ENCODE measurements around the gene OXNAD1. TPM values are rescaled to one million over a fixed set of nuclear protein-coding genes. Genes with fewer than 3 reads are reported as not detected.

Gene OXNAD1
- total RNA-seq, 1 donor from 2014 or later = 29.8 TPM

DNA sequence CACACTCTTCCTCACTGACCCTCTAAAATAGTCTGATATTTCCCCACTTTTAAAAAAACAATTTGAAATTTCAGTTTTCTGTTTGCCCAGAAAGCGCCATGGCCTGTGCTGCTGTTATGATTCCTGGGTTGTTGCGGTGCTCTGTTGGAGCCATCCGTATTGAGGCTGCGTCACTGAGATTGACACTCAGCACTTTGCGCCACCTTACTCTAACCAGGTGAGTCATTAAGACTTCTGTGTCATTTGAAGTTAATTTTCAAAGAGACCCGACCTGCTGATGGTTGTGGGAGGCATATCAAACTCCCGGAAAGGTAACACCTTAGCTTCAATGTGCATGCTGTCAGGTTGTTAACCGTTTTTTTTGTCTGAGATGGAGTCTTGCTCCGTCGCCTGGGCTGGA is 5.8 kb downstream of the OXNAD1 start:
- Mint-ChIP-seq H3K27me3 (no peaks in the 10 kb centered on the region), H3K4me3 (no peak overlapping the region), H3K4me1 (peaks cover 19% of the 10 kb centered on the region), H3K27ac (no peak overlapping the region), H3K36me3 (ENCODE audit: low read depth) (peaks cover 30% of the 10 kb centered on the region), H3K9me3 (no peaks in the 10 kb centered on the region)
- intact Hi-C loops (cut with micrococcal nuclease) = no loop called here
- DNase-seq = peak; percentile 48

DNA sequence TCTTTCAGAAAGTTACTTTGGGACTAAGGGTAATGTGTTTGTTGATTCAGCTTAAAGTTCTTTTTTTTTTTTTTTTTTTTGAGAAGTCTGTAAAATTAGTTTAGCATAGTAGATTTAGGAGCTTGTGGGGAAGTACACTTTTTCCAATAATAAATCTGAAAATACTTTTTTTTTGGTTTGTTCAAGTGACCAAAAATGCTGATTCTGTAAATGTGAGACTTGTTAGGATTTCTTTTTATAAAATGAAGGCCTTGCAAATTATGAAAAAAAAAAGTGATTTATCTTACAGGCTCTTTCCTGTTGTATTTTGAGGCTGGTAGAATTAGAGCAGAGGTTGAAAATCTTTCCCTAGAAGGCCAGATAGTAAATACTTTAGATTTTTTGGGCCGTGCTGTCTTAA is 7.6 kb downstream of the OXNAD1 start:
- Mint-ChIP-seq H3K4me3 (no peak overlapping the region), H3K27ac (no peak overlapping the region), H3K9me3 (no peaks in the 10 kb centered on the region), H3K36me3 (ENCODE audit: low read depth) (peaks cover 33% of the 10 kb centered on the region), H3K4me1 (peaks cover 5% of the 10 kb centered on the region), H3K27me3 (no peaks in the 10 kb centered on the region)
- intact Hi-C loops (cut with micrococcal nuclease) = no loop called here
- no peak for DNase-seq

DNA sequence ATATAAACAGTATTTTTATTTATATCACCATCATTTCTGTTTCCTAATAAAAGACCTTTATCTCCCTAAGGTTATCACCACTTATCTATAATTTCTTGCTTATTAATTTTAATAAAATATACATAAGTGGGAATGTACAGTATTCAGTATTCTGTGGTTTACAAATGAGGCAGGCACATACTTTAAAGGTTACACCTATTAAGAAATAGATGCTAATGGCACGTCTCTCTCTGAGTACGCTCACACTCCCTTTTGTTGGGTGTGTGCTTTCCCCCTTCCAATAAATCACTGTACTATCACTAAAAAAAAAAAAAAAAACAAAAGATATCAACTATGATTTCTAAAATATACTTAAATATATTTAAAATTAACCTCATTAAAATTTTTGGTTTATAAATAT is 8.9 kb downstream of the OXNAD1 start:
- H3K9me3 Mint-ChIP-seq = no peaks in the 10 kb centered on the region
- intact Hi-C loops (cut with micrococcal nuclease) = no loop called here

GRCh38 chr3:16277471-16277870 is 12.5 kb downstream of the OXNAD1 start:
- Mint-ChIP-seq H3K27me3 (no peaks in the 10 kb centered on the region), H3K9me3 (no peaks in the 10 kb centered on the region), H3K4me3 (no peak overlapping the region), H3K27ac (no peak overlapping the region), H3K36me3 (ENCODE audit: low read depth) (peaks cover 24% of the 10 kb centered on the region), H3K4me1 (no peaks in the 10 kb centered on the region)
- DNase-seq = no peak
- intact Hi-C loops (cut with micrococcal nuclease) = no loop called here

More for the DNA sequence above, 8.9 kb downstream of the OXNAD1 start:
- peaks cover 37% of the 10 kb centered on the region for H3K36me3 Mint-ChIP-seq (ENCODE audit: low read depth)
- no peak overlapping the region for H3K4me3 Mint-ChIP-seq
- no peaks in the 10 kb centered on the region for H3K27me3 Mint-ChIP-seq
- H3K27ac Mint-ChIP-seq = no peak overlapping the region
- H3K4me1 Mint-ChIP-seq = no peaks in the 10 kb centered on the region
- DNase-seq = no peak

DNA sequence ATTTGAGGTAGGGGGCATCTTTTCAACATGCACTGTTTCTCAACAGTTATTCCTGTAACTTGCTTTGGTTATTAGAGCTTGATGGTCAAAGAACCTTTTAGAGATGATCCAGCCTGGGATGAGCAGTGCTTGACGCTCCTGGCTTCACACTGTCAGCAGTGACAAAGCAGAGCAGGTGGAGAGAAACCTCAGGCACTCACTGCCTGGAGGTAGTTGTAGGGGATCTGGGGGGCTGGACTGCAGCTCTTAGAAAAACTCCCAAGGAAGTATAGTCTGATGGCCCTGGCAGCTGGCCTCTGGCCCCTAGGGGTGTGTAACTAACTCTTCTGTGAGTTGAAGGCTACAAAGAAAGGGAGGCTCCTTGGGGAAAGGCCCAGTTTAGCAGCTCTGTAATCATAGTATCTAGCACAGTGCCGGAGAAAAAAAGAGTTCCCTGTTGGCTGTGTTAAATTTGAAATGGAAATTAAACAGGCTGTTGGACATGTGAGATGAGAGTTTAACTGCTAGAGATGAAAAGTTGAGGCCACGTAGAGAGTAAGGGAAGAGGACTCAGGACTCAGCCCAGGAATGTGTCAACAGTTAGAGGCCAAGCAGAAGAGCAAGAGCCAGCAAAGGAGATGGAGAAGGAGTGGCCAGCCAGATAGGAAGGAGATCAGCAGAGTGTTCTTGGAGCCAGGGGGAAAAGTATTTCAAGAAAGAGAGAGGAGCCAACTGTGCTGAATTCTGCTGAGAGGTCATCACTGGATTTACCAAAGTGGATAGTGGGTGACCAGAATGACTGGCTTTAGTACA is 14.2 kb downstream of the OXNAD1 start:
- Mint-ChIP-seq H3K4me3 (no peak overlapping the region), H3K4me1 (peaks cover 3% of the 10 kb centered on the region), H3K9me3 (no peaks in the 10 kb centered on the region), H3K27me3 (no peaks in the 10 kb centered on the region), H3K36me3 (ENCODE audit: low read depth) (peaks cover 28% of the 10 kb centered on the region), H3K27ac (no peak overlapping the region)
- DNase-seq = peak; percentile 48
- intact Hi-C loops (cut with micrococcal nuclease) = no loop called here

DNA sequence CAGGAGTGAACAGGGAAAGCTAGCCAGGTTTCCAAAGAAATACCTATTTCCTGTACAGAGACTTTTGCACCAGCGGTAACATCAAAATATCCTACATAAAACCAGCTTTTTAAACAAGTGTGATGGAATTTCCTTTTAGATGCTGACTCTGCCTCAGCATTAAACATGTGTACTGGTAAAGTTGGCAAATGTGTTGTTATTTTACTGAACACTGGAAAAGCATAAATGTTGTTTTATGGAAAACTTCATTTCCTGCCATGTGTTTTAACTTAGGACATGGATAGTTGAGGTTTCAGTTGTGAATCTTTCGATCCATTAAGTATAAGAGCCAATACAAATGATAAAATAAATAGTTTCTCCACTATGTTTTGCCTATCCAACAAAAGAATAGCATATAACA is 15.7 kb downstream of the OXNAD1 start:
- DNase-seq = no peak
- Mint-ChIP-seq H3K9me3 (no peaks in the 10 kb centered on the region), H3K4me1 (peaks cover 14% of the 10 kb centered on the region), H3K27ac (no peak overlapping the region), H3K36me3 (ENCODE audit: low read depth) (peaks cover 24% of the 10 kb centered on the region), H3K4me3 (no peak overlapping the region), H3K27me3 (no peaks in the 10 kb centered on the region)
- intact Hi-C loops (cut with micrococcal nuclease) = loop anchor here (10.0 kb wide), 1 partner anchor 874 kb away; no protein-coding TSS in a partner anchor

- no peaks in the 10 kb centered on the region for H3K27me3 Mint-ChIP-seq
- H3K4me1 Mint-ChIP-seq = peaks cover 47% of the 10 kb centered on the region
- peak; percentile 50 for DNase-seq
- peak overlapping the region; percentile 41 for H3K4me3 Mint-ChIP-seq
- peak overlapping the region; percentile 77 for H3K27ac Mint-ChIP-seq
- no peaks in the 10 kb centered on the region for H3K9me3 Mint-ChIP-seq
- intact Hi-C loops (cut with micrococcal nuclease) = loop anchor here (5.0 to 10.0 kb wide), 3 partner anchors 183 to 870 kb away; no protein-coding TSS in a partner anchor
- H3K36me3 Mint-ChIP-seq (ENCODE audit: low read depth) = peaks cover 29% of the 10 kb centered on the region
These were observed 19.6 kb downstream of the OXNAD1 start for GRCh38 chr3:16284633-16285032.

GRCh38 chr3:16286161-16286560 is 21.1 kb downstream of the OXNAD1 start:
- Mint-ChIP-seq H3K27ac (peak overlapping the region; percentile 92), H3K9me3 (no peaks in the 10 kb centered on the region), H3K4me1 (peaks cover 58% of the 10 kb centered on the region), H3K4me3 (peak overlapping the region; percentile 93), H3K27me3 (no peaks in the 10 kb centered on the region), H3K36me3 (ENCODE audit: low read depth) (peaks cover 33% of the 10 kb centered on the region)
- intact Hi-C loops (cut with micrococcal nuclease) = loop anchor here (1.0 to 10.0 kb wide), 7 partner anchors 15 to 869 kb away; partner anchors contain the start of gene OXNAD1
- DNase-seq = peak; percentile 91

GRCh38 chr3:16286751-16287543 is 21.9 kb downstream of the OXNAD1 start:
- peak; percentile 70 for DNase-seq
- H3K4me1 Mint-ChIP-seq = peaks cover 64% of the 10 kb centered on the region
- intact Hi-C loops (cut with micrococcal nuclease) = loop anchor here (1.0 to 10.0 kb wide), 7 partner anchors 14 to 868 kb away; partner anchors contain the start of gene OXNAD1
- H3K27me3 Mint-ChIP-seq = no peaks in the 10 kb centered on the region
- no peaks in the 10 kb centered on the region for H3K9me3 Mint-ChIP-seq
- peak overlapping the region; percentile 93 for H3K4me3 Mint-ChIP-seq
- peaks cover 34% of the 10 kb centered on the region for H3K36me3 Mint-ChIP-seq (ENCODE audit: low read depth)
- H3K27ac Mint-ChIP-seq = peak overlapping the region; percentile 92

DNA sequence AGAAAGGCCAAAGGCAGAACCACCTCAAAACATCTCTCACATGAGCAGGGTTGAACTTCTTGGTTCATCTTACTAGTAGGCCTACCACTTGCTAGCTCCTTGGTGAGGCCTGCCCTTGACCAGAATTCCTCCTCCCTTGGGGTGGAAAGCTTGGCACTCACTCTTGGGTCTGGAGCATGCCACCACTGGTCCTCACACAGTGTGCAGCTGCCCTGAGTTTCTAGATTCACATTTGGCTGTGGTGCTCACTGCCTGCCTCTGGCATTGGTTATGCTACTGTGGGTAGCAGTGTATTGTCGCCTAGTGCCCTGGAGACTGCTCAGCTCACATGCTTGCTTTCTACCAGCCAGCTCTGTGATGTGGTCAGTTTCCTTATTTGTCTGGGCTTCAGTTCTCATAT is 23.7 kb downstream of the OXNAD1 start:
- Mint-ChIP-seq H3K27ac (peak overlapping the region; percentile 92), H3K27me3 (no peaks in the 10 kb centered on the region), H3K36me3 (ENCODE audit: low read depth) (peaks cover 34% of the 10 kb centered on the region), H3K4me3 (peak overlapping the region; percentile 93), H3K9me3 (peaks cover 4% of the 10 kb centered on the region), H3K4me1 (peaks cover 69% of the 10 kb centered on the region)
- intact Hi-C loops (cut with micrococcal nuclease) = loop anchor here (5.0 to 10.0 kb wide), 3 partner anchors 179 to 866 kb away; no protein-coding TSS in a partner anchor
- DNase-seq = peak; percentile 72

GRCh38 chr3:16289144-16289889 is 24.3 kb downstream of the OXNAD1 start:
- Mint-ChIP-seq H3K4me3 (peak overlapping the region; percentile 93), H3K9me3 (peaks cover 4% of the 10 kb centered on the region), H3K36me3 (ENCODE audit: low read depth) (peaks cover 37% of the 10 kb centered on the region), H3K27ac (peak overlapping the region; percentile 92), H3K27me3 (no peaks in the 10 kb centered on the region), H3K4me1 (peaks cover 69% of the 10 kb centered on the region)
- intact Hi-C loops (cut with micrococcal nuclease) = loop anchor here (5.0 to 10.0 kb wide), 3 partner anchors 178 to 865 kb away; no protein-coding TSS in a partner anchor
- peak; percentile 62 for DNase-seq

DNA sequence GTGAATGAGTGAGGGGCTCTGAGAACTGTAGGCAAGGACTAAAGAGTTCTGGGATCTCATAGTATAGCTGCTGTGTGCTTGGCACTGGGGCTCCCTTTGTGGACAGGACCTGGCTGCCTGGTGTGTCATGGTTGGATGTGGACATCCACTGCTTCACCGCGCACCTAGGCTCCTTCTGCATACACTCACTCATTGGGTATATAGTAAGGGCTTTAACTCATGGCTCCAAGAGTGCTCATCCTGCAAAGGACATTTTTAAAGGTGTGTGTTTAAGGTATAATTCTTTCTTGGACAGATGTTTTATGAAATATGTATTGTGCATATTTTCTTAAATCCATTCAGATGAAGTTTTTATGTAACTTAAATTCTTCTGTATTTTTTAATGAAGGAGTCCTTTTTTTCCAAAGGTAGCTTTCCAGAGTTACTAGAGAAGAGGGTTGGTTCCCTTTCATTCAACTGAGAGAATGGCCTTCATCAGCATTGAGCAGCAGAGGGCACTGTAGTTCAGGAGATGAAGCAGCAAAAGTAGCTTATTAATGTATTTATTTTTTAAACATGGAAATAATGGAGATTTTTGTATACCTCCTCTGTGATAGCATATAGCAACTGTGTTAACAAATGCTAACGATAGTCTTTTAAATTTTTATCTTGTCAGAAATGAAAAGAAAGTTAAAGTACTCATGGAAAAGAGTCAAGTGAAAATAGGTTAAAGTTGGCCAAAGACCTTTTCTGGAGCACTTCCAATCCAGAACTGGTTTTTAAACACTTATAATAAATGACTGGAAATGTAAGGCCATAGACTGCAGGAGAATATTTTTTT is 25.2 kb downstream of the OXNAD1 start:
- peak; percentile 89 for DNase-seq
- H3K4me3 Mint-ChIP-seq = peak overlapping the region; percentile 93
- H3K4me1 Mint-ChIP-seq = peaks cover 66% of the 10 kb centered on the region

More for the DNA sequence above, 25.2 kb downstream of the OXNAD1 start:
- Mint-ChIP-seq H3K27me3 (no peaks in the 10 kb centered on the region), H3K27ac (peak overlapping the region; percentile 92), H3K9me3 (peaks cover 4% of the 10 kb centered on the region), H3K36me3 (ENCODE audit: low read depth) (peaks cover 39% of the 10 kb centered on the region)
- intact Hi-C loops (cut with micrococcal nuclease) = loop anchor here (1.0 to 10.0 kb wide), 6 partner anchors 11 to 735 kb away; no protein-coding TSS in a partner anchor
